IMR-90 (cell line): Measurements from ENCODE around the gene WBP2.

Experiments
- BHLHE40 ChIP-seq: fragments of 150-350 bp; IDR thresholded peaks from 2 replicates; pipeline ENCODE4 v1.6.1; 2016; ENCODE audit warnings: mild to moderate bottlenecking, low read depth, low read length
- CEBPB ChIP-seq: IDR thresholded peaks from 2 replicates; pipeline ENCODE4 v1.6.1; 2012; ENCODE audit warnings: low read depth, low read length, improper control_type of control experiment
- CTCF ChIP-seq: conservative IDR thresholded peaks from 2 replicates; pipeline ENCODE4 v1.5.1; 2012; ENCODE audit warnings: mild to moderate bottlenecking, low read depth, low read length, improper control_type of control experiment
- FOS ChIP-seq: fragments of 150-350 bp; IDR thresholded peaks from 2 replicates; pipeline ENCODE4 v1.6.1; 2016; ENCODE audit warnings: low read depth, low read length
- MXI1 ChIP-seq: IDR thresholded peaks from 2 replicates; pipeline ENCODE4 v1.6.1; 2012; ENCODE audit warnings: low read depth, mild to moderate bottlenecking, low read length, moderate library complexity, borderline replicate concordance
- POLR2A ChIP-seq: IDR thresholded peaks from 2 replicates; pipeline ENCODE4 v1.6.1; 2012; ENCODE audit warnings: mild to moderate bottlenecking, low read depth, low read length
- RAD21 ChIP-seq: IDR thresholded peaks from 2 replicates; pipeline ENCODE4 v1.6.1; 2012; ENCODE audit warnings: low read length, improper control_type of control experiment
- RCOR1 ChIP-seq: IDR thresholded peaks from 2 replicates; pipeline ENCODE4 v1.6.1; 2012; ENCODE audit warnings: mild to moderate bottlenecking, low read length, improper control_type of control experiment; ENCODE audit not compliant: insufficient replicate concordance
- RFX5 ChIP-seq: IDR thresholded peaks from 2 replicates; pipeline ENCODE4 v1.8.0; 2012; ENCODE audit warnings: low read depth, mild to moderate bottlenecking, low read length, moderate library complexity
- USF2 ChIP-seq: fragments of 150-350 bp; IDR thresholded peaks from 2 replicates; pipeline ENCODE4 v1.6.1; 2017; ENCODE audit warnings: mild to moderate bottlenecking, antibody characterized with exemption, low read length, low read depth

- TF ChIP-seq CTCF (no peak), POLR2A (no peak), CEBPB (no peak), RCOR1 (no peak), USF2 (no peak), FOS (no peak), BHLHE40 (no peak), RAD21 (no peak), MXI1 (no peak), RFX5 (no peak)
These were observed 910 bp downstream of the WBP2 start for GRCh38 chr17:75854101-75854748.
